HEK293T (cell line): ENCODE data around the gene DCPS.

Source experiments
- BHLHE40 ChIP-seq: fragments of 450-650 bp; IDR thresholded peaks from 2 replicates; pipeline ENCODE4 v1.6.1; 2016; ENCODE audit warnings: mild to moderate bottlenecking, moderate library complexity, borderline replicate concordance
- CTBP1 ChIP-seq: fragments of 450-650 bp; IDR thresholded peaks from 2 replicates; pipeline ENCODE4 v1.6.1; 2016; ENCODE audit warnings: borderline replicate concordance
- ELF4 ChIP-seq: fragments of 450-650 bp; IDR thresholded peaks from 2 replicates; pipeline ENCODE4 v1.6.1; 2017; ENCODE audit warnings: antibody characterized with exemption
- FOXA1 ChIP-seq: fragments of 450-650 bp; IDR thresholded peaks from 2 replicates; pipeline ENCODE4 v1.6.1; 2016; ENCODE audit warnings: mild to moderate bottlenecking
- FOXK2 ChIP-seq: fragments of 450-650 bp; IDR thresholded peaks from 2 replicates; pipeline ENCODE4 v1.6.1; 2016; ENCODE audit warnings: mild to moderate bottlenecking
- FOXM1 ChIP-seq: fragments of 450-650 bp; IDR thresholded peaks from 2 replicates; pipeline ENCODE4 v1.6.1; 2017; ENCODE audit warnings: mild to moderate bottlenecking, borderline replicate concordance
- HDGF ChIP-seq: fragments of 450-650 bp; IDR thresholded peaks from 2 replicates; pipeline ENCODE4 v1.6.1; 2017; ENCODE audit warnings: antibody characterized with exemption, borderline replicate concordance
- L3MBTL2 ChIP-seq: fragments of 450-650 bp; conservative IDR thresholded peaks from 2 replicates; pipeline ENCODE4 v1.6.1; 2016; ENCODE audit warnings: mild to moderate bottlenecking
- LEF1 ChIP-seq: fragments of 450-650 bp; IDR thresholded peaks from 2 replicates; pipeline ENCODE4 v1.6.1; 2017; ENCODE audit warnings: mild to moderate bottlenecking, borderline replicate concordance
- PKNOX1 ChIP-seq: fragments of 450-650 bp; IDR thresholded peaks from 2 replicates; pipeline ENCODE4 v1.6.1; 2016
- SP1 ChIP-seq: fragments of 450-650 bp; IDR thresholded peaks from 2 replicates; pipeline ENCODE4 v1.6.1; 2017
- SUZ12 ChIP-seq: fragments of 450-650 bp; IDR thresholded peaks from 2 replicates; pipeline ENCODE4 v1.6.1; 2016; ENCODE audit warnings: mild to moderate bottlenecking
- TARDBP ChIP-seq: fragments of 450-650 bp; IDR thresholded peaks from 2 replicates; pipeline ENCODE4 v1.6.1; 2016
- ZNF384 ChIP-seq: fragments of 450-650 bp; IDR thresholded peaks from 2 replicates; pipeline ENCODE4 v1.6.1; 2016

GRCh38 chr11:126280595-126280994 lies 23.3 kb upstream of the DCPS start:
- no peak for TF ChIP-seq ELF4
- TF ChIP-seq SUZ12, result no peak
- TF ChIP-seq SP1, result no peak
- no peak for TF ChIP-seq CTBP1
- TF ChIP-seq FOXA1, result no peak
- TF ChIP-seq FOXM1, result no peak
- TF ChIP-seq ZNF384, result no peak
- no peak for TF ChIP-seq LEF1
- no peak for TF ChIP-seq PKNOX1
- no peak for TF ChIP-seq BHLHE40
- no peak for TF ChIP-seq L3MBTL2
- TF ChIP-seq HDGF, result no peak
- no peak for TF ChIP-seq TARDBP
- TF ChIP-seq FOXK2, result no peak
